HG03432 (cell line): ENCODE results near the gene FAM50A.

Source experiments
- ATAC-seq: cut with Tn5 transposase; IDR thresholded peaks from one replicate; pipeline ENCODE4 v1.9.1; 2021; ENCODE audit warnings: mild to moderate bottlenecking, moderate library complexity; ENCODE audit not compliant: unreplicated experiment

The FAM50A gene

GRCh38 chrX:154437971-154438893 lies 5.7 kb upstream of the FAM50A start:
- no peak for ATAC-seq

DNA sequence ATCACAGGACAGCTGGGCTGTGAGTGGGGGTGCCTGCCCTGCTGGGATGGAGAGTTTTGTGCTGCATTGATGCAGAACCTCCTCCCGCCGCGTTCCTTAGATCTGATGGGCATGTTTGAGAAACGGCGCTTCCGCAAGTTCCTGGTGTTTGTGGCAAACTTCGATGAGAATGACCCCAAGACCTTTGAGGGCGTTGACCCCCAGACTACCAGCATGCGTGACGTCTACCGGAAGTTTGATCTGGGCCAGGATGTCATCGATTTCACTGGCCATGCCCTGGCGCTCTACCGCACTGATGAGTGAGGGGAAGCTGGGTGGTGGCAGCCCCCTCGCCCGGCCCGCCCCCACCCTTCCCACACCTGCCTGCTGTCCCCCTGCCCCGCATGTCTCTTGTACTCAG lies 4.1 kb upstream of the FAM50A start:
- ATAC-seq = no peak

GRCh38 chrX:154440623-154441357 lies 3.2 kb upstream of the FAM50A start:
- no peak for ATAC-seq

DNA sequence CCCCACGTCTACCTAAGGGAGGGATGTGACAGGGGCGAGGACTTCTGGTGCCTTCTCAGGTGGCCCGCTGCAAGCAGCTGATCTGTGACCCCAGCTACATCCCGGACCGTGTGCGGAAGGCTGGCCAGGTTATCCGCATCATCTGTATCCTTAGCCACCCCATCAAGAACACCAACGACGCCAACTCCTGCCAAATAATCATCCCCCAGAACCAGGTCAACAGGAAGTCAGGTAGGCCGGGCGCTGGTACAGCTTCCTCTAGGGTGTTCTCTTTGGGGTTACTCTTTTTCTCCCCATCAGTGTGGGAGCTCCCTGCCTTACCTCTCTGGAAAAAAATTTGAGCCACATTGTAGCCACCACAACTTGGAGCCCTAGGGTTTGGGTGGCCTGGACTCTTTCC lies 2.4 kb upstream of the FAM50A start:
- ATAC-seq = no peak

DNA sequence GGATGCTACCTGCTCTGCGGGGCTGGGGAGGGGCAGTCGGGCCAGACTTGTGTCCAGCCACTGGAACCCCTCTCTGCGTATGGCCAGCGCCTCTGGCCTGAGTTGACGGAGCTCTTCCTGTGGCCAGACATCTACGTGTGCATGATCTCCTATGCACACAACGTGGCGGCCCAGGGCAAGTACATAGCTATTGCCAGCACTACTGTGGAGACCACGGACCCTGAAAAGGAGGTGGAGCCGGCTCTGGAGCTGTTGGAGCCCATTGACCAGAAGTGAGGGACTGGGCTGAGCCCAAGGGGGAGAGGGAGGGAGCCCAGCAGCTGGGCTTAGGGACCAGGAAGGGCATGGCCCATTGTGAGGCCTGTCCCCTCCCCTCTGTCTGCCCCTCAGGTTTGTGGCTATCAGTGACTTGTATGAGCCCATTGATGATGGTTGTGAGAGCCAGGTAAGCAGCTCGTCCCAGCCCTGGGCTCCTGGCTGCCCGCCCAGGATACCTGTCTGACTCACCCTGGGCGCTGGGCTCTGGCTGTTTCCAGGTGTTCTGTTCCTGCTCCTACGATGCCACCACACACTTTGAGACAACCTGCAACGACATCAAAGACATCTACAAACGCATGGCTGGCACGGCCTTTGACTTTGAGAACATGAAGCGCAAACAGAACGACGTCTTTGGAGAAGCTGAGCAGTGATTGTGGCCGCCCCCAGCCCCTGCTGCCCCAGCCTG lies 1.8 kb upstream of the FAM50A start:
- ATAC-seq = no peak

DNA sequence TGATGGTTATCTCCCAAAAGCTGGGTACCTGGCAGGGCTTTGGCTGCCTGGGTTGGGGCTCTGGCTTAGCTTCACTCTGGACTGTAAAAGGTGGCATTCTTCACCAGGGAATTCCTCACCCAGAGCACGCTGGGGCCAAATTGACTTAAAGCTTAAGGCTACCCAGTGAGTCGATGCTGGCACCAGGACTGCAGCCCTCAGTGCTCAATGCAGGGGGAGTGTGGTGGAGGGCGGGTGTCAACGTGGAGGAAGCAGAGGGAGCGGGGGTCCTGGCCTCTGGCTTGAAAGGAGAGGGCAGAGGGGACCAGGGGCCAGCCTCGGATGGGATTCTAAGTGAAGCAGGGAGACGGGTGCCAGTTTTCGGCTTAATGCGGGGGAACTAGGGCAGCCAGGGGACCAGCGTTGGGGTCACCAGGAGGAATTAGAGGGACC lies 446 bp upstream of the FAM50A start:
- ATAC-seq = no peak

DNA sequence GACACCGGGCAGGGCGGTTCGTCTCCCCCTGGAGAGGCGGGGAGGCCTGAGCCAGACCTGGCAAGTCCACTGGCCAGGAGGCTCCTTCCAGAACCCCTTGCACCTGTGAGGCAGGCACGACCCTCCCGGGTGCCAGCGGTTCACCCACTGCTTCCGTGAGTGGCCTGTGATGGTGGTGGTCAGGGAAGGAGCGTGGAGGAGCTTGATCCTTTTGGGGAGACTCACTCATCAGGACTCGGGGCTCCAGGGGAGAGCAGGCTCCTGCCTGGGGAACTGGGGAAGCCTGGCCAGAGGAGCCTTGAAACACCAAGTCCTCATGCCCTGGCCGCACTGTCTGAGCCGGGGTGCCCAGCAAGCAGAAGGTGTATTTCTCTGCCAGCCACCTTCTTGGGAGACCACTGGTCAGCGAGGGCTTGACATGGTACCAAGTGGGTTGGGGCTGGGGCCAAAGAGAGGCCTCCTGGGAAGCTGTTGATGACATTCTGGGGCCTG lies 860 bp downstream of the FAM50A start:
- no peak for ATAC-seq

DNA sequence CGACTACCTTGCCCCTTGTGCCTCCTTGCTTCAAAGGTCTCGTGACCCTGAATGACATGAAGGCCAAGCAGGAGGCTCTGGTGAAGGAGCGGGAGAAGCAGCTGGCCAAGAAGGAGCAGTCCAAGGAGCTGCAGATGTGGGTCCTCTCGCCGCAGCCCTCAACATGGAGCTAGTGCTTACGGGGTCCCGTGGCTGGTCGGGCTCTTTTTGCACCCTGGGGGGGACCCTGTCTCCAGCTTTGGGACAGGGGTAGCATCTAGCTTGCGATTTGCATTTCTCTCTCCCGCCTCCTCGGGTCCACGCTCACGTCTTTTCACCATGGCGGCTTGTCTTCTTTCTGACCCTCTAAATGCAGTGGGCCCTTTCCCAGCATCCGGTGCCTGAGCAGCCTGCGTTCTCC lies 1.8 kb downstream of the FAM50A start:
- no peak for ATAC-seq

DNA sequence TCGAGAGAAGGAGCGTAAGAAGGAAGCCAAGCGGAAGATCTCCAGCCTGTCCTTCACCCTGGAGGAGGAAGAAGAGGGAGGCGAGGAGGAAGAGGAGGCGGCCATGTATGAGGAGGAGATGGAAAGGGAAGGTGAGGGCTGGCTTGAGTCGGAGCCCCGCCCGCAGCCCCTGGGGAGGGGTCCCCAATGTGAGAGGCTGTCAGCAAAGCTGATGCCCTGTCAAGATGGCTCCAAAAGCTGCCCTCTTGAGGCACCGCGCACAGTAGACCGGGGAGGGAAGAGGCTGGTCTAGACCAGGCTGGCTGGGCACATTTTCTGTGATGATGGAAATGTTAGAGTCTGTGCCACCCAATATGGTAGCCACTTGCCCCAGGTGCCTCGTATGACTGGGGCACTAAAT lies 2.5 kb downstream of the FAM50A start:
- no peak for ATAC-seq

GRCh38 chrX:154448484-154448883 lies 4.5 kb downstream of the FAM50A start:
- no peak for ATAC-seq

GRCh38 chrX:154449618-154450017 lies 5.7 kb downstream of the FAM50A start:
- no peak for ATAC-seq

DNA sequence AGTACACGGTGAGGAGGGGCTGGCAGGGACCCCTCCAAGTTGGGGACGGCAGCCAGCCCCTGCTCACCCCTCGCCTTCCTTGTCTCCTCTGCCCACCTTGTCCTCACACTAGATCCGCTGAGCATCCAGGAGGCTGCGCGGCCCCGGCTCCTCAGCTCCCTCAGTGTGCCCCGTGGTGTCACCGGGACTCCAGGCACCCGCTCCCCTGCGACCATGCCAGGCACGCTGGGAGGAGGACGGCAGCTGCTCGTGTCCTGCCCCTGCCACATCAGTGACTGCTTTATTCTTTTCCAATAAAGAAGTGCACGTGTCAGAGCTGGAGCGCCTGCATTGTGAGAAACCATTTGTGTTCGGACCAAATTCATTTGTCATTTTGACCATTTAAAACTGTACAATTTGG lies 6.4 kb downstream of the FAM50A start:
- ATAC-seq = no peak

DNA sequence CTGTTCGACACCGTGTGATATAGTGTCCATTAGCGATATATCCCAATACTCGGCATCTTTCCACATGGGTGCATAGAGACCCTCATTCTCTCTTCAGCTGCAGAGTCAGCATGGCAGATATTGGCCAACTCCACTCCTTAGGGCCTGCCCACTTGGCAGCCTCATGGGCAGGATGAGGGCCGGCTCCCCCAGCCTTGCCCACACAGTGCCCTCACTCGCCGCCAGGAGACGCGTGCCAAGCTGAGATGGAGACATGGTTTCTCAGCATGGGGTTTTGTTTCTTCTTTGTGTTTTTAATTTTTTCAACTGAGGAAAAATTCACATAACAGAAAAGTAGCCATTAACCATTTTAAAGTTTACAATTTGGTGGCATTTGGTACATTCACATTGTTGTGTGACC lies 8.9 kb downstream of the FAM50A start:
- ATAC-seq = no peak

- peak; percentile 61 for ATAC-seq
These were observed 13.7 kb downstream of the FAM50A start for GRCh38 chrX:154457491-154458115.

- ATAC-seq = peak; percentile 64
These were observed 14.4 kb downstream of the FAM50A start, which contains the start of gene PLXNA3 for GRCh38 chrX:154458116-154458953. Gene PLXNA3 (plus strand): TSS chrX:154458281. CDS start chrX:154460184, 1,903 bp downstream.

GRCh38 chrX:154458954-154459778 lies 15.2 kb downstream of the FAM50A start:
- no peak for ATAC-seq

DNA sequence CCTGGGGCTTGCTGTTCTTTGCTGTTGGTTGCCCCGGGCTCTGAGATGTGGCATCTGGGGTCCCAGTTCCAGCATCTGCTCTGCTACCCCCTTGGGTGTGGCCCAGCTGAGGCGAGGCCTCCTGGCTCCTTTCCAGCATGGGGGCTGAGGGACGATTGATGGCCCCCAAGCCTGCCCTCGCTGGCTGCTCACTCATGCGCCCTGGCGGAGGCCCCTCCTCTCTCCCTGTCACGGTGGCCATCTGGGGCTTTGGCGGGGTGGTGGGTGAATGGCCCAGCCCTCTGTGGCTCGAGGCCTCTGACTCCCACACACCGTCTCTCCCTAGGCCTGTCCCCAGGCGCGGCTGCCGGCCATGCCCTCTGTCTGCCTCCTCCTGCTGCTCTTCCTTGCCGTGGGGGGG lies 15.9 kb downstream of the FAM50A start:
- no peak for ATAC-seq

DNA sequence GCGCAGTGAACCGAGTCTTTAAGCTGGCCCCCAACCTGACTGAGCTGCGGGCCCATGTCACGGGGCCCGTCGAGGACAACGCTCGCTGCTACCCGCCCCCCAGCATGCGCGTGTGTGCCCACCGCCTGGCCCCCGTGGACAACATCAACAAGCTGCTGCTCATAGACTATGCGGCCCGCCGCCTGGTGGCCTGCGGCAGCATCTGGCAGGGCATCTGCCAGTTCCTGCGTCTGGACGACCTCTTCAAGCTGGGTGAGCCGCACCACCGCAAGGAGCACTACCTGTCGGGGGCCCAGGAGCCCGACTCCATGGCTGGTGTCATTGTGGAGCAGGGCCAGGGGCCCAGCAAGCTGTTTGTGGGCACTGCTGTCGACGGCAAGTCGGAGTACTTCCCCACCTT lies 16.4 kb downstream of the FAM50A start:
- no peak for ATAC-seq

GRCh38 chrX:154462396-154462795 lies 18.5 kb downstream of the FAM50A start:
- no peak for ATAC-seq
